Activated CD4-positive, alpha-beta T cell treated with anti-CD3 and anti-CD28 coated beads, Interleukin-2, amount 50 U/mL, for 1 hour (primary cell): ENCODE data around the gene PLPPR3.
"Not testable (repeated sequence)": the region's sequence is repeated elsewhere in the genome, so short reads cannot be mapped to it uniquely, and the experiment has no call there.

Source experiments
- DNase-seq: peaks from one replicate; pipeline ENCODE4 v3.0.0-alpha.2; 2020

Gene PLPPR3

GRCh38 chr19:825897-826644 lies 4.3 kb upstream of the PLPPR3 start:
- no peak for DNase-seq

- no peak for DNase-seq
Measured at GRCh38 chr19:824885-825284, 3.1 kb upstream of the PLPPR3 start.

GRCh38 chr19:823565-824121 lies 1.9 kb upstream of the PLPPR3 start:
- DNase-seq, result no peak

GRCh38 chr19:821231-821824 lies 427 bp downstream of the PLPPR3 start:
- no peak for DNase-seq

- DNase-seq, result not testable (repeated sequence)
Measured at GRCh38 chr19:820212-820611, 1.5 kb downstream of the PLPPR3 start.

GRCh38 chr19:816500-816857 lies 5.3 kb downstream of the PLPPR3 start:
- no peak for DNase-seq

- no peak for DNase-seq
Measured at GRCh38 chr19:815775-816499, 5.8 kb downstream of the PLPPR3 start.

- DNase-seq, result no peak
Measured at GRCh38 chr19:815079-815774, 6.5 kb downstream of the PLPPR3 start.

- DNase-seq, result no peak
Measured at GRCh38 chr19:814152-815078, 7.3 kb downstream of the PLPPR3 start.

- no peak for DNase-seq
Measured at GRCh38 chr19:813219-814151, 8.3 kb downstream of the PLPPR3 start.

- no peak for DNase-seq
Measured at GRCh38 chr19:812747-813218, 9.0 kb downstream of the PLPPR3 start.

GRCh38 chr19:812049-812746 lies 9.6 kb downstream of the PLPPR3 start:
- DNase-seq, result no peak

- DNase-seq, result no peak
Measured at GRCh38 chr19:811506-812048, 10.2 kb downstream of the PLPPR3 start.

- DNase-seq, result no peak
Measured at GRCh38 chr19:810883-811489, 10.8 kb downstream of the PLPPR3 start.

- no peak for DNase-seq
Measured at GRCh38 chr19:810077-810855, 11.5 kb downstream of the PLPPR3 start.

- DNase-seq, result no peak
Measured at GRCh38 chr19:808423-808775, 13.4 kb downstream of the PLPPR3 start.

- DNase-seq, result no peak
Measured at GRCh38 chr19:807627-808422, 13.9 kb downstream of the PLPPR3 start.
